ENCODE data around the gene LRRC71. TPM values are rescaled to one million over a fixed set of nuclear protein-coding genes. Genes with fewer than 3 reads are reported as not detected.

Gene LRRC71
- total RNA-seq, 1 donor from 2014 or later = 0.23 TPM

DNA sequence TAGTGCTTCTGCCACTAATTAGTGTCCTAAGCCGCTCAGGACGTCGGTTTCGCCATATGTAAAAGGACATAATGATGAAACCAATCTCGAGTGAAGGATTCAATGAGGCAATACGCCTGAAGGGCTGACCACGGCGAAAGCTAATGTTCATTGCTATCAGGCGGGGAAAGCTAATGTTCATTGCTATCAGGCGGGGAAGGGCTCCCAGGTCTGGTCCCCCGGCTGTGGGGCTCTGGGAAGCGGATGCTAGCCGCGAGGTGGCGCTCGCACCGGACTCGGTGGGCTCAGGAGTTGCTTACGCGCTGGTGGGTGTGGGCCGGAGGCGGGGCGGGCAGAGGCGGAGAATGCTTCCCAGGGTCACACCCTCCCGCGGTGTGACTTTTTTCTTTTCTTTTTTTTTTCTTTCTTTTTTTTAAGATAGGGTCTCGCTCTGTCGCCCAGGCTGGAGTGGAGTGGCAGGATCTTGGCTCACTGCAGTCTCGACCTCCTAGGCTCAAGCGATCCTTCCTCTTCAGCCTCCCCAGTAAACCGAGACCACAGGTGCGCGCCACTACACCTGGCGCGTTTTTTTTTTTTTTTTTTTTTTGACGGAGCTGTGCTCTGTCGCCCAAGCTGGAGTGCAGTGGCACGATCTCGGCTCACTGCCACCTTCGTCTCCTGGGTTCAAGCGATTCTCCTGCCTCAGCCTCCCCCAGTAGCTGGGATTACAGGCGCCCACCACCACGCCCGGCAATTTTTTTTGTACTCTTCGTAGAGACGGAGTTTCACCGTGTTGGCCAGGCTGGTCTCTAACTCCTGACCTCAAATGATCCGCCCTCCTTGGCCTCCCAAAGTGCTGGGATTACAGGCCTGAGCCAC lies 28.0 kb upstream of the LRRC71 start:
- DNase-seq (ENCODE audit: low spot score) = peak; percentile 89

DNA sequence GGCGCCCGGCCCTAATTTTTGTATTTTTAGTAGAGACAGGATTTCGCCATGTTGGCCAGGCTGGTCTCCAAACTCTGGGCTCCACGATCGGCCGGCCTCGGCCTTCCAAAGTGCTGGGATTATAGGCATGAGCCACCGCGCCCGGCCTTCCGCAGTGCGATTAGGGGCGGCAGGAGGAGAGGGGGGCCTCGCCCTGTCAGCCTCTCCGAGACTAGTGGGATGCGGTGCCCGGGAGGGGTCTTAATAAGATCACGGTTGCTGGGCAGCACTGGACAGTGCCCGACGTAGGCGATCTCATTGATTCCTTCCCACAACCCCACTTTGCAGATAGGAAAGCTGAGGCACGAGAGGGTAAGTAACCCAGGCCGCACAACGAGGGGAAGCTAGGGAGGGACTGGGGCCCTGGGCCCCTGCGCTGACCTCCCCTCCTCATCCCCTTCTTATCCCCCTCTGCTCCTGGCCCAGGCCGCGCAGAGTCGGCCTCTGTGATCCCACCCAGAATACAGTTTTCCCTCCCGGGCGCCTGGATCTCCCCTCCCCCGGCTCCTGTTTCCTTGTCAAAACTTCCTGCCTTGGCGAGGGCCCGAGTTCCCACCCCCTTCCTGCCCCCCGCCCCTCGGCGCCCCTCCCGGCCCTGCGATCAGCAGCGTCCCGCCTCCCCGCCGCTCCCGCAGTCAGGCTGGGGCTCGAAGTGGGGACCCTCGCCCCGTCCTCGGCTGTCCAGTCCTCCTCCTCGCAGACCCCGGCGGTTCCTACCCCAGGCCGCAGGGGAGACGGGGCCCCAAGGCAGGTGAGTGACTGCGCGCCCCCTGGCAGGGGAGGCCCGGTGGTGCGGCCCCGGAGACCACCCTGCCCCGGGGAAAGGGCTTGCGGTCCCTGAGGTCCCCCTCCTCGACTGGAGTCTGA lies 27.1 kb upstream of the LRRC71 start, which contains the start of gene PEAR1:
TSS of gene PEAR1 (plus strand) at position 671 of the 906 bp plus-strand sequence. CDS start 10,209 bp downstream, outside the sequence.
- DNase-seq (ENCODE audit: low spot score) = peak; percentile 24

DNA sequence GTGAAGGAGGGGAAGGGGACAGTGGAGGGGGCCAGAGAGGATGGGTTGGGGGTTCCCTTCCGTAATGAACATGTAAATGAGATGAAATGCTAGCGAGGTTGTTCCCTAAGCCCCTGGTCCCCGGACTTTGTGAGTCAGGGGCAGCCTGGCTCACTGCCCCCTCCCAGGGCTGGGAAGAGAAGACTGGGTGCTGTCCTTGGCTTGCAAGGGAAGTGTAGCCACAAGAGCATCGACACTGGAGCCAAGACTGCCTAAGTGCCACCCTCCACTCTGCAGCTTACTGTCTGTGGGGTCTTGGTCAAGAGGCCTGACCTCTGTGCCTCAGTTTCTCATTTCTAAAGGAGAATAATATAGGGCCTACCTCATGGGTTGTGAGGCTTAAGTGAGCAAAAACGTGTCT lies 26.4 kb upstream of the LRRC71 start:
- no peak for DNase-seq (ENCODE audit: low spot score)

DNA sequence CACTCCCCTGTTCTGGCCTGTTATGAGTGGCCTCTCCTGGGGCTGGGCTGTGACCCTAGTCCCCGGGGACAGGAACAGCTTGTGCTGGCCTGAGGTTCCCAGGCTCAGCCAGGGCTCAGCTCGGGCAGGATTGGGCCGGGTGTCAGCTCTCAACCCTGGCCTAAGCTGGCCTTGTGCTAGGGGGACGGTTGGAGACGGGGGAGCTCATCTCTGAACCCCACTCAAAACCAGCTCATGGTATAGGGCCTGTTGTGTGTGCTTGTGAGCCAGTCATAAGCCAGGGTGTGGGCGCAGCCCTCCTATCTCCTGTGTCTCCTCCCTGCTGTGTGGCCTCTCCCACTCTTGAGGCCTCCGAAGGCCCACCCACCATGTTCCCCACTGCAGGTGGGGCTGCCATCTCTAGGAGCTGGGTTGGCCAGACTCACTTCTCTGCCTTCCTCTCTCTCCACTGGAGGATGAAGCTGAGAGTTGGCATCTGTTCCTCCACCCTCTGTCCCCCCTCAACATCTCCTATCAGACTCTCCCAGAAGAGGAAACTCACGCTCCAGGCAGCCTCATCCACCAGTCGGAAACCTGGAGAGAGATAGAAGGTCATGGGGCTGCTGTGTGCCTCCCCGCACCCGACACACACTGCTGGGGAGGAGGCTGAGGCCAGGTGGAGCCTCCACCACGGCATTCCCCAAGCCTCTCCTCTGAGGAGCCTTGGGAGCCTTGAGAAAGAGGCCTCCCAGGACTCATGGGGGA lies 25.5 kb upstream of the LRRC71 start:
- DNase-seq (ENCODE audit: low spot score) = no peak

DNA sequence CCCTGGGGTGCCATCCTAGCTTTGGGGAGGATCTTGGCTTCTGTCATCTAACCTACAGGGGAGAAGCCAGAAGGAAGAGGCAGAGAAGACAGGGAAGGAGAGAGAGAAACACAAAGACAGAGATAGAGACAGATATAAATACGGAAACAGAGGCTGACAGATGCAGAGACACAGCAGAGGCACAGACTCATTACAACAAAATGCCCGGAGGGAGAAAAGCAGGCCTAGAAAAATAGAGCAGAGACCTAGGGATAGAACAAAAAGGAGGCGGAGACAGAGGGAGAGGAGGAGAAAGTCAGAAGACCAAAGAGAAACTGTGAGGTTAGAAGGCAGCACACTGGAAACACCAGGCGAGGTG lies 25.0 kb upstream of the LRRC71 start:
- no peak for DNase-seq (ENCODE audit: low spot score)

DNA sequence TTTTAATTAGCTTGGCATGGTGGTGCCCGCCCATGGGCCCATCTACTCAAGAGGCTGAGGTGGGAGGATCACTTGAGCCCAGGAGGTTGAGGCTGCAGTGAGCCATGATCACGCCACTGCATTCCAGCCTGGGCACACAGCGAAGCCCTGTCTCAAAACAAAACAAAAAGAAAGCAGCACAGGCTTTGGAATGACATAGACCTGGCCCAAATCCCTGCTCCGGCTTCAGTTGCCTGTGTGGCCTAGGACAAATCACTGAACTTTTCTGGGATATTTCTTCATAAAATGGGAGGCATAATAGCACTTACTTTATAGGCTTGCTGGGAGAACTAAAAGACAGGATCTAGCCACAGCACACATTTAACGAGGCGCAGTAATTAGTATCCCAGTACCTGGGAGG lies 24.5 kb upstream of the LRRC71 start:
- DNase-seq (ENCODE audit: low spot score) = no peak

DNA sequence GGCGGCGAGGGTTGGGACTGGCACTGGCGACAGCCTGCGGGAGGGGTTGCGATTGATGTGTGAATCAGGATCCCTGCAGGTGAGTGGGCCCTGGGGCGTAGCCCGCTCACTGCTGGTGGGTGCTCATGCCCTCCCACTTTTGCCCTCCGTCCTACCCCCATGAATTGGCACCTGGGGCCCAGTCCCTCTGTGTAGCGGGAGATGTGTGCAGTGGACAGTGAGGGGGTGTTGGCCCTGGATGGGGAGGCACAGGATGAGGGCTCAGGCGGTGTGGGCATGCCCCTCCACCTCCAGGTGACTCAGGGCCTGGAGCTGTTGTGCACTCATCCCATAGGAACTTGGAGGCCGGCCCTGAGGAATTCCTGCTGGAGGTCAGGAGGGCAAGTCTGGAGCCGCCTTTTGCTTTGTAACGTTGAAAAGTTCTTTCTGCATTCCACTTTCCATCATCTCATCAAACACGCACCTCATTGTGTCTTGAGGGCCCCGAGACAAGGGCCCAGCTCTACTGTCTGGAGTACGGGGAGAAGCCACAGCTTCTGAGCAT lies 23.9 kb upstream of the LRRC71 start:
- no peak for DNase-seq (ENCODE audit: low spot score)

DNA sequence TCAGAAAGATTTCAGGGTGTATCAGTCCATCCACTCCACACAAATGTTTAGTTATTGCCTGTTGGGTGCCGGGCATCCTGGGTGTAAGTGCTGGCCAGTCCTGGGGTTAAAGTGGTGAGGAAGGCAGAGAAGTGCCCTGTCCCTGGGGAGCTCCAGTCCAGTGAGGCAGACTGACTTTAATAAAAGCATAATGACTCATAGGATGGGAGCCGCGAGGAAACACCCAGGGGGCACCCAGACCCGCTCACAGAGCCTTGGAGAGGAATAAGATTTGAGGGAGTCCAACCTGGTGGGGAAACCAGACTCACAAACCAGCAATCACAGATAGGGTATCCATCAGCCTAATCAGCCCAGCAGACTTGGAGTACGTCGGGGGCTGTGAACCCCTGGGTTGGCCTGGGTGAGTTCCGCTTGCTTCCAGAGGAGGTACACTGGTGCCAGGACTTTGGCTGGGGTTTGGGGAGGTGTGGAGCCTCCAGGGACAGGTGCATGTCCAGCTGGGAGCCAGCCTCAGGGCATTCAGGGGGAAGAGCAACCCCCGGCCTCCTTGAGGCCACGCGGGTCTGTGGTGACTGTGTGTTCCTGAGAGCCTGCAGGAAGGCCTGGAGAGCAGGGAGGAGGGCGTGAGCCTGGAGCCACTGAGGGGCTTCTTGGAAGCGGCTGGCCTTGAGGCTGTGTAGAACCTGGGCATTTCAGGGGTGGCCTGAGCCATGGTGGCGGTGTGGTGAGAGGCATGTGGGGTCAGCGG lies 23.2 kb upstream of the LRRC71 start:
- DNase-seq (ENCODE audit: low spot score) = no peak

DNA sequence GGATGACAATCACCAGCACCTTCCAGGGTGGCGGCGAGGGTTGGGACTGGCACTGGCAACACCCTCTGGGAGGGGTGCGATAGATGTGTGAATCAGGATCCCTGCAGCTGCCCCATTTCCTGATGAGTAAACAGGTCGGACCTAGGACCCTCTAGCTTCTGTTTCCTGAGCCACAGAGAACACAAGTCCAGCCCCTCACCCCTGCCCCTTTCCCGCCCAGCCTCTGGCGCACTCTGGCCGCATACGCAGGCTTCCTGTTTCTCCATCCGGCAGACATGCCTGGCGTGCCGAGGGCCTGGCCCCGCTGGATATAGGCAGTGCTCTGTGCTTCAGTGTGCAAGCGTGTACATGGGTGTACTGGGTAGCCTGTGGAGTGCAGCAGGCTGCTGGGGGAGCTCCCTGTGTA lies 22.3 kb upstream of the LRRC71 start:
- peak; percentile 48 for DNase-seq (ENCODE audit: low spot score)

DNA sequence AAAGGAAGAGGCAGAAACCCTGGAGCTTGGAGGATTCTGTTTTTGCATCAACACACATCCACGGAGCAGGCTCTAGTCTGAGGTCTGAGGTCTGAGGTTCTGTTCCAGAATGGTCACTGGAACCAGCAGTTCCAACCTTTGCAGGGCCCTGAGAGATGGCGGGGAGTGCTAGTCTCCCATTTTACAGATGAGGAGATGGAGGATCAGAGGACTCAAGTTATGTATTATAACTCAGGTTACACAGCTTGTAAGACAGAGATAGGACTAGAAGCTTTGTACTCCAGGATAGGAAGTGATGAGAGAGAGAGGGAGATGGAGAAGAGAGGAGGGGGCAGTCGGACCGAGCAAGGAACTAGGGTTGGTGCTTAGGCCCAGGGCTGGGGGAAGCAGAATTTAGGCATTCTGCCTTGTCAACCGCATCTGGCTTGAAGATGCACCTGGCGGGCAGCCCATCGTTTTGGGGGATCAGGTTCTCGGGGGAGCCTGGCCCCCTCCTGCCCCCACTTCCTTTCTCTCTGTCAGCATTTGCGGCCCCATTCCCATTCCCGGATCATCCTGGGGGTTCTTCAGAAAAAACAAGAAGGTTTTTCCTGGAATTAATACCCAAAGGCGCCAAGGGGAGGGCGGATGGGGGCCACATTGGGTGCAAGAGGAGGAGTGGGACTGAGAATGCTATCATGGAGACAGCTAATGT lies 21.3 kb upstream of the LRRC71 start:
- DNase-seq (ENCODE audit: low spot score) = no peak

DNA sequence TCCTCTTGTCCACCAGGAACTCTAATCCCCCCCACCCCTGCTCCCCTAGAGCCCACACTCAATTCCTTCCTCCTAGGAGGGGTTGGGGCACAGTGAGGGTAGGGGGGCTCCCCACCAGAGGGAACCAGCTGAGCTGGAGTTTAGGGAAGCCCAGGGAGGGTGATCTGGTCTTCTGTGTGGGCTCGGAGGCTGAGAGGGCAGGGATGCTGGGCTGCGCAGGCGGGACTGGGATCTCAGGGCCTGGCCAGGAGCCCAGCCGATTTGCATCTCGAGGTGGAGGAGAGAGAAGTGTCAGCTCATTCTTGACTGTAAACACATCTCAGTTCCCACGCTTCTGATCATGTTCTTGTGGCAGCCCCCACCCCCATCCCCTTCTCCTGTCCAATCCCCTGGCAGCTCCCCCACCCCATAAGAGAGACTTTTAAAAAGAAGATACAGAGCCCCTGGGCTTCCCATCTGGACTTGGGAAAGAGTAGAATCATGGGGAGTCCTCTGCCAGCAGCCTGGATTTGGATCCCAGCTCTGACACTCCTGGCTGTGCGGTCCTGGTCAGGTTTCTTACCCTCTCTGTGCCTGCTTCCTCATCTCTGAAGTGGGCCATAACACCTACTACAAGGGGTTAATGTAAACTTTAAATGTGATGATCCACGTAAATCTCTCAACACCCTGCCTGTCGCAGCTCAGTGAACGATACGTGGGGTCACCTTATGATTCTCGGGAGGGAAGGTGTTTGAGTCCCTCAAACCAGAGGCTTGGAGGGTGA lies 20.3 kb upstream of the LRRC71 start:
- no peak for DNase-seq (ENCODE audit: low spot score)

DNA sequence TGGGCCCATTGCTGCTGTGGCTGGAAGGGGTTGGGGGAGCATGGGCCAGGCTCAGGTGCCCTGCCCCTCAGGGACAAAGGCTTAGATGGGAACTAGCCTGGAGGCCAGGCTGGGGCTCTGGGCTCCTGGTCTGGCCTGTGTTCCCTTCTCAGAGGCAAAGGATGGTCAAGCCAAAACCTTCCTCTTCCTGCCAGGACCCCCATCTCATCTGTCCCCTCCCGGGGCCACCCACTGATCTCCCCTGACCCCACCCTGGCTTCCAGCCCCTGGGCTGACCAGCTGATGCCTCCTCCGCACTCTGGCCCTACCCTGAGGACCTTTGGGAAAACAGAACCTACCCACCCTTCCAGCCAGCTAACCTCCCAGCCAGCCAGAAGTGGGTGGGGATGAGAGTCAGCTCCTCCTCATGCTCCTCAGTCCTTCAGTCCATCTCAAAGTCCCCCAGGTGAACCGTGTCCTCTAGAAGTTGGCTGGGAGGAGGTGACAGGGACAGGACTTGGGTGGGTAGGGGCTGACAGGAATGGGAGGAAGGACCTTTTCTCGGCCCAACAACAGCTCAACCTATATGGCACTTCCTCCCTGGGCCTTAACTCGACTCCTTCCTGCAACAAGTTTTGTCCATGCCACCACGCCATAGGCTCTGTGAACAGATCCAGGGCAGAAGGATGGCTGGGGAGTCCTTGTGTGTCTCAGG lies 19.4 kb upstream of the LRRC71 start:
- no peak for DNase-seq (ENCODE audit: low spot score)

DNA sequence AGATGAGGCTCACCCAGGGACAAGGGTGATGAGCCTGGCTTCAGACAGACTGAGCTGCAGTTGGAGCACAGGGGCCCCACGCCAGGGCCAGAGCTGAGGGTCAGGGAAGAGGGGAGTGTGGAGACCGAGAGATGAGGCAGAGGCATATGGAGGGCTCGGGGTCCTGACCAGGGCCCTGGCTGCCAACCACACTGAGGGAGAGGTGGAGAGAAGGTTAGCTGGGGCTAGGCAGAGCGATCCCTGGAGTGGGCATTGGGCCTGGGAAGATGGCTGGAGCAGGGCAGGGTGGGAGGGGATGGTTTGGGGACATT lies 18.9 kb upstream of the LRRC71 start:
- no peak for DNase-seq (ENCODE audit: low spot score)

DNA sequence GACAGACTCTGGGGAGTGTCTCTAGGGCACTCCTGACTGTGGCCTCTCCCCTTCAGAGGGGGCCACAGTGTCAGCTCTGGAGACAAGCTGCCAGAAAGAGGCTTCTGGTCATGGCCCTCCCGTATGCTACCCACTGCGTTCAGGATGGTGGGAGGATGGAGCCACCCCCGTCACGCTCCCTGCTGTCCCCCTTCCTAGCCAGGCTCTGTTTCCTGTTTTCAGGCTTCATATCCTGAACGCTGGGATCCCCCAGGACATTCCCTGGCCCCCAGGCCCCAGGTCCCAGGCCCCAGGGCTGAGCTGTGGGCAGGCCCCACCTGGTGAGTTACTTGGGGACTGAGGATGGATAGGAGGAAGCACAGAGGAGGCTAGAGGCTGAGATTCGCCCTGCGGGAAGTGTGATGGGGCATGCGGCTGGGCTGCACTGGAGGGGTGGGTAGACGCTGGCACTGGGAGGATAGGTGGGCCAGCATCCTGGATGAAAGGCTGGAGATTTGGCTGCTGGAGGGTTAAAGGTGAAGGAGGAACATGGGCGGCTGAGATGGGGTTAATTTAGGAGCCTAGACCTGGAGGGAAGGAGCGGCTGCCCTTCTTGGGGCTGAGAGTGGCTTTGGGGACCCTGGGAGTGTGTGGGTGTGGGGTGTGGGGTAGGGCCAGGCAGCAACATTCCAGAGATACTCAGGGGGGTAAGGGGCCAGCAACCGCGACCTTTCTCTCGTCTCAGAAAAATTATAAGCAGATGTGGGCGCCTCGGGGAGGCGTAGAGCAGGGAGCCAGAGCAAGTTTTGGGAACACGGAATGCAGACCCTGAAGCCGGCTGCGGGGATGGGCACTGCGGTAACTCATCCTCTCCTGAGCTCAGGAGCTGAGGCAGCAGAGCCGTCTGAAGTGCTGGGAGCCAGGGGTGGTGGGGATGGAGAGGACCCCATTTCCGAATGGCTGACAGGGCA lies 18.2 kb upstream of the LRRC71 start:
- no peak for DNase-seq (ENCODE audit: low spot score)

DNA sequence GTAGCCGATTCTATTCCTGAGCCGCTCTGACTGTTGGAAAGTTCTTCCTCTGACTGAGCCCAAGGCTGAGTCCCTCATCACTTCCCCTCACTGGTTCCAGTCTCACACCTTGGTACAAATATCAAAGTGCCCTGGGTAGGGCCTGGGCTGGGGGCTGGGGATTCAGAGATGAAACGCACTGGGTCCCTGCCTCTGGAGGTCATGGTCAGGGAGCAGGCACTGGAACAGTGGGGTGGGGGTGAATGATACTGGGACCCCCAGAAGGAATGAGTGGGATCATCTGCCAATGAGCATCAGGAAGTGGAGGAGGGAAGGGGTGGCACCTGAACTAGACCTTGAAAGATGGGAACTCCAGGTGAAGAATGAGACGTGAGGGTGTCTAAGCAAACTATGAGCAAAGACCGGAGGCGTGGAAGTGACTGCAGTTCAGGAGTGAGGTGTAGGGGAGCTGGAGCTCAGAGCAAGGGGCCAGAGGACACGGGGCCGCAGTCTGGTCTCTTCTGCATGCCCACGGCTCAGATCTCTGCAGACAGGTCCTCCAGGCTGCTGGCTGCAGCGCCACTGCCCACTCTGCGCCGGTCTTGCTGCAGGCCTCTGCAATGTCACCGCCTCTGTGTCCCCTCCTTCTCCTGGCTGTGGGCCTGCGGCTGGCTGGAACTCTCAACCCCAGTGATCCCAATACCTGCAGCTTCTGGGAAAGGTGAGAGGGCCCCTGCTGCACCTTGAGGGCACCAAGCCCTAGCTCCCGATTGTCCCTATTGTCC lies 16.9 kb upstream of the LRRC71 start:
- DNase-seq (ENCODE audit: low spot score) = no peak

DNA sequence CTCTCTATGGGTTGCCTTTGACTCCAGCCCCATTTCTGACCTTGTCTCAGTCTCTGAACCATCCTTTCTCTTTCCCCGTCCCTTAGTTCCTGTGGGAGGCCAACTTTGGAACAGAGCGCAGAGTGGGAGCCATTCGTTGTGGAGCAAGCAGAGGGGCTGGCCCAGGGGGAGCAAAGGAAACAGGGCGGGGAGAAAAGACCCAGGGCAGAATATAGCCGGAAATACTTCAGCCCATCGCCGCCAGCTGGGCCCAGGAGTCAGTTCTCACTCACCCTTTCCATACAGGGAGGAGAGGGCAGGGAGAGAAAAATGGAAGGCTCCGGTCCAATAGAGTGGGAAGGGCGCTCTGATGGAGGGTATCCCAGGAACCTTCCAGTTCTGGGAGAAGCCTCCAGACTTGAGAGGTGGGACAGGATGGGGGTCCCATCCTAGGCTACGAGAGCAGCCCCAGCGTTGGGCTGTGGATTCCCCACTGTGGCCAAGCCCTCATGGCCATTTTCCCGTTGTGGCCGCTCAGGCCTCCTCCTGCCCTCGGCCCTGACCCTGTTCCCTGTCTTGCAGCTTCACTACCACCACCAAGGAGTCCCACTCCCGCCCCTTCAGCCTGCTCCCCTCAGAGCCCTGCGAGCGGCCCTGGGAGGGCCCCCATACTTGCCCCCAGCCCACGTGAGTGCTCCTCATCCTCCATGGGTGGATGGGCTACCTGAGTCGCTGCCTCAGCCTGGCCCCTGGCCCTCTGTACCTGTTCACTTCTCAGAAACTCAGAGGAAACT lies 16.1 kb upstream of the LRRC71 start:
- no peak for DNase-seq (ENCODE audit: low spot score)

DNA sequence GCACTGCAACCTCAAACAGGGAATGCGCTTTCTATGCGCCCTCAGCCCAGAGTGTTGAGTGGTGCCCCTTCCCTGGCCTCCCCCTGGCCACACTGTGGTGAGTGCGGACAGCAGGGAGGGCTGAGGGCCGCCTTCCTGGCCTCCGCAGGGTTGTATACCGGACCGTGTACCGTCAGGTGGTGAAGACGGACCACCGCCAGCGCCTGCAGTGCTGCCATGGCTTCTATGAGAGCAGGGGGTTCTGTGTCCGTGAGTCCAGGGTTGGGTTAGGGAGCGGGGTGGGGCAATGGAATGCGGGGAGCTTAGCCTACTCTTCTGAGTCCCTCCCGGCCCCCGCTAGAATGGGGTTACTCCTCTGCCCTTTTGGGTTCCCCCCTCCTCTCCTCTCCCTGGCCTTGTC lies 15.3 kb upstream of the LRRC71 start:
- no peak for DNase-seq (ENCODE audit: low spot score)

All from mucosa of gallbladder (tissue), 1 donor.